Neural cell (in vitro differentiated cells): Measurements from ENCODE around the gene POLR1B. TPM values are rescaled to one million over a fixed set of nuclear protein-coding genes. Genes with fewer than 3 reads are reported as not detected.

Source experiments
- H2AFZ ChIP-seq: fragments of 200-600, 300-800 bp; sonication (generic), shearing (Covaris generic); 2 replicates; pipeline ENCODE4 v1.6.0; 2014; ENCODE audit warnings: low read depth, mild to moderate bottlenecking, antibody characterized with exemption, low read length, moderate library complexity
- H3F3A ChIP-seq: fragments of 200-600 bp; shearing (Covaris generic); 2 replicates; pipeline ENCODE4 v1.6.1; 2016; ENCODE audit warnings: mild to moderate bottlenecking, moderate library complexity, mixed read lengths, antibody characterized with exemption, low read length; ENCODE audit not compliant: insufficient read depth, poor library complexity, severe bottlenecking
- H3K27ac ChIP-seq: fragments of 200-600, 300-800 bp; sonication (generic), shearing (Covaris generic); 2 replicates; pipeline ENCODE4 v1.5.1; 2014; ENCODE audit warnings: mild to moderate bottlenecking, low read length, moderate library complexity
- H3K27me3 ChIP-seq: fragments of 300-800, 200-600 bp; sonication (generic), shearing (Covaris generic); 2 replicates; pipeline ENCODE4 v1.6.0; 2014; ENCODE audit warnings: mild to moderate bottlenecking, low read depth, low read length, moderate library complexity; ENCODE audit not compliant: insufficient read depth
- H3K36me3 ChIP-seq: fragments of 300-800, 200-600 bp; sonication (generic), shearing (Covaris generic); 2 replicates; pipeline ENCODE4 v1.5.1; 2014; ENCODE audit warnings: mild to moderate bottlenecking, antibody characterized with exemption, low read length, moderate library complexity; ENCODE audit not compliant: insufficient read depth
- H3K4me2 ChIP-seq: fragments of 300-800, 200-600 bp; sonication (generic), shearing (Covaris generic); 2 replicates; pipeline ENCODE4 v1.6.0; 2014; ENCODE audit warnings: mild to moderate bottlenecking, low read length
- H3K4me3 ChIP-seq: fragments of 300-800, 200-600 bp; sonication (generic), shearing (Covaris generic); 2 replicates; pipeline ENCODE4 v1.5.1; 2014; ENCODE audit warnings: mild to moderate bottlenecking, low read length, moderate library complexity
- H3K79me2 ChIP-seq: fragments of 200-600 bp; shearing (Covaris generic); replicated peaks from 2 replicates; pipeline ENCODE4 v1.6.0; 2014; ENCODE audit warnings: mild to moderate bottlenecking, low read length, moderate library complexity; ENCODE audit not compliant: insufficient read depth
- H3K9ac ChIP-seq: fragments of 300-800, 200-600 bp; sonication (generic), shearing (Covaris generic); 2 replicates; pipeline ENCODE4 v1.6.1; 2016; ENCODE audit warnings: mild to moderate bottlenecking, low read length, mixed read lengths
- H3K9me2 ChIP-seq: fragments of 200-600 bp; shearing (Covaris generic); 2 replicates; pipeline ENCODE4 v1.6.1; 2016; ENCODE audit warnings: mild to moderate bottlenecking, low read length, mixed read lengths; ENCODE audit not compliant: insufficient read depth
- H3K9me3 ChIP-seq: fragments of 200-600, 300-800 bp; sonication (generic), shearing (Covaris generic); 2 replicates; pipeline ENCODE4 v1.6.1; 2016; ENCODE audit warnings: mild to moderate bottlenecking, mixed run types, low read length, moderate library complexity, mixed read lengths
- H4K20me1 ChIP-seq: fragments of 200-600 bp; shearing (Covaris generic); 2 replicates; pipeline ENCODE4 v1.6.1; 2016; ENCODE audit warnings: mild to moderate bottlenecking, mixed run types; ENCODE audit not compliant: insufficient read depth
- EP300 ChIP-seq: fragments of 450-650 bp; conservative IDR thresholded peaks from 2 replicates; pipeline ENCODE4 v1.6.1; 2014; ENCODE audit warnings: antibody characterized with exemption, mild to moderate bottlenecking, moderate library complexity; ENCODE audit not compliant: poor library complexity, severe bottlenecking
- EZH2 ChIP-seq: fragments of 200-600, 300-800 bp; shearing (Covaris generic), sonication (generic); IDR thresholded peaks from 2 replicates; pipeline ENCODE4 v1.6.1; 2014; ENCODE audit warnings: antibody characterized with exemption, low read length, borderline replicate concordance, mild to moderate bottlenecking; ENCODE audit not compliant: insufficient read depth, poor library complexity, severe bottlenecking
- MXI1 ChIP-seq: fragments of 450-650 bp; conservative IDR thresholded peaks from 2 replicates; pipeline ENCODE4 v1.6.1; 2014; ENCODE audit warnings: antibody characterized with exemption, mild to moderate bottlenecking; ENCODE audit not compliant: poor library complexity, severe bottlenecking
- POLR2AphosphoS5 ChIP-seq: IDR thresholded peaks from 2 replicates; pipeline ENCODE4 v1.6.1; 2012
- RAD21 ChIP-seq: fragments of 450-650 bp; conservative IDR thresholded peaks from 2 replicates; pipeline ENCODE4 v1.6.1; 2014; ENCODE audit warnings: antibody characterized with exemption, mild to moderate bottlenecking, moderate library complexity
- REST ChIP-seq: IDR thresholded peaks from 2 replicates; pipeline ENCODE4 v1.6.1; 2012; ENCODE audit warnings: borderline replicate concordance
- SMC3 ChIP-seq: fragments of 450-650 bp; conservative IDR thresholded peaks from 2 replicates; pipeline ENCODE4 v1.6.1; 2014; ENCODE audit warnings: antibody characterized with exemption, mild to moderate bottlenecking, moderate library complexity; ENCODE audit not compliant: poor library complexity
- TAF1 ChIP-seq: IDR thresholded peaks from 2 replicates; pipeline ENCODE4 v1.6.1; 2012; ENCODE audit warnings: low read depth
- polyA plus RNA-seq: library from polyadenylated mRNA; depleted of rRNA; stranded (reverse); fragments of >200 nt; gene quantifications from 2 replicates; pipeline ENCODE4 v1.2.3, GENCODE V29; 2014
- TF ChIP-seq, protein P1 (sequence below): fragments of 450-650 bp; IDR thresholded peaks from 2 replicates; pipeline ENCODE4 v1.5.1; 2014; ENCODE audit warnings: antibody characterized with exemption, mild to moderate bottlenecking, moderate library complexity; ENCODE audit not compliant: poor library complexity, severe bottlenecking

The POLR1B gene
- polyA plus RNA-seq, 1 donor from 2014 or later, result 9.8 TPM

- no peaks in the 10 kb centered on the region for H3K36me3 ChIP-seq
- H3K4me2 ChIP-seq, result no peak overlapping the region
- H3F3A ChIP-seq, result no peaks in the 10 kb centered on the region
- no peak overlapping the region for H2AFZ ChIP-seq
- H3K27me3 ChIP-seq, result no peaks in the 10 kb centered on the region
- no peak for TF ChIP-seq POLR2AphosphoS5
- no peak for TF ChIP-seq RAD21
- TF ChIP-seq MXI1, result no peak
- no peak for TF ChIP-seq SMC3
- no peak for TF ChIP-seq EP300
- no peak for TF ChIP-seq REST
- TF ChIP-seq EZH2, result no peak
- TF ChIP-seq TAF1, result no peak
- TF ChIP-seq, protein P1, sequence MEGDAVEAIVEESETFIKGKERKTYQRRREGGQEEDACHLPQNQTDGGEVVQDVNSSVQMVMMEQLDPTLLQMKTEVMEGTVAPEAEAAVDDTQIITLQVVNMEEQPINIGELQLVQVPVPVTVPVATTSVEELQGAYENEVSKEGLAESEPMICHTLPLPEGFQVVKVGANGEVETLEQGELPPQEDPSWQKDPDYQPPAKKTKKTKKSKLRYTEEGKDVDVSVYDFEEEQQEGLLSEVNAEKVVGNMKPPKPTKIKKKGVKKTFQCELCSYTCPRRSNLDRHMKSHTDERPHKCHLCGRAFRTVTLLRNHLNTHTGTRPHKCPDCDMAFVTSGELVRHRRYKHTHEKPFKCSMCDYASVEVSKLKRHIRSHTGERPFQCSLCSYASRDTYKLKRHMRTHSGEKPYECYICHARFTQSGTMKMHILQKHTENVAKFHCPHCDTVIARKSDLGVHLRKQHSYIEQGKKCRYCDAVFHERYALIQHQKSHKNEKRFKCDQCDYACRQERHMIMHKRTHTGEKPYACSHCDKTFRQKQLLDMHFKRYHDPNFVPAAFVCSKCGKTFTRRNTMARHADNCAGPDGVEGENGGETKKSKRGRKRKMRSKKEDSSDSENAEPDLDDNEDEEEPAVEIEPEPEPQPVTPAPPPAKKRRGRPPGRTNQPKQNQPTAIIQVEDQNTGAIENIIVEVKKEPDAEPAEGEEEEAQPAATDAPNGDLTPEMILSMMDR, result no peak
- H3K9ac ChIP-seq, result no peak overlapping the region
- no peaks in the 10 kb centered on the region for H3K9me3 ChIP-seq
- H3K27ac ChIP-seq, result no peak overlapping the region
- H4K20me1 ChIP-seq, result no peaks in the 10 kb centered on the region
- H3K4me3 ChIP-seq, result no peak overlapping the region
- no peaks in the 10 kb centered on the region for H3K9me2 ChIP-seq
- no peaks in the 10 kb centered on the region for H3K79me2 ChIP-seq
Measured at GRCh38 chr2:112591413-112591812, 49.1 kb downstream of the POLR1B start.

DNA sequence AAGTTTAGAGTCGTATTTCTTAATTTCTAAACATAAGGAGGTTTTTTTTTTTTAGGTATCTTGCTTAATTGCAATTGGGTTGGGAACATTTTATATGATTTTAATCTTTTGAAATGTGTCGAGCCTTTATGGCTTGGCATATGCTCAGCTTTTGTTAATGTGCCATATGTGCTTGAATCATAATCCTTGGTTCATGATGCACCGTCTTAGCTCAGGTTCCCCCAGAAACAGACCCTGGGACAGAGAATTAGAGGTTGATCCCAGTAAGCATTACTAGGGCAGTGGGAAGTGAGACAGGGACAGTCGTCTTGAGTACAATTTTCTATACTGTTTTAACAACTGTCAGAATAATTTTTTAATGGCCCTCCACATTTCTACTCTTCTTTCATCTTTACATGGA, 51.5 kb downstream of the POLR1B start:
- no peak overlapping the region for H3K27ac ChIP-seq
- no peak overlapping the region for H3K4me3 ChIP-seq
- TF ChIP-seq SMC3 (no peak), MXI1 (no peak), POLR2AphosphoS5 (no peak), RAD21 (no peak), REST (no peak)
- TF ChIP-seq, protein P1, result no peak
- H3K9me2 ChIP-seq, result no peaks in the 10 kb centered on the region
- no peaks in the 10 kb centered on the region for H3K27me3 ChIP-seq
- no peaks in the 10 kb centered on the region for H3F3A ChIP-seq
- no peaks in the 10 kb centered on the region for H3K9me3 ChIP-seq
- H3K9ac ChIP-seq, result no peak overlapping the region
- H3K36me3 ChIP-seq, result no peaks in the 10 kb centered on the region
- H3K79me2 ChIP-seq, result no peaks in the 10 kb centered on the region
- no peak overlapping the region for H2AFZ ChIP-seq
- H3K4me2 ChIP-seq, result no peak overlapping the region
- H4K20me1 ChIP-seq, result no peaks in the 10 kb centered on the region
